Measurements from ENCODE around the gene SLC46A3.
"Not testable (repeated sequence)": the region's sequence is repeated elsewhere in the genome, so short reads cannot be mapped to it uniquely, and the experiment has no call there.

Gene SLC46A3

GRCh38 chr13:28734906-28735305, 16.1 kb upstream of the SLC46A3 start:
- no peak for DNase-seq (ENCODE audit: low read depth in 2 of 2)

GRCh38 chr13:28730762-28731161, 12.0 kb upstream of the SLC46A3 start:
- no peak for DNase-seq (ENCODE audit: low read depth in 2 of 2)

DNA sequence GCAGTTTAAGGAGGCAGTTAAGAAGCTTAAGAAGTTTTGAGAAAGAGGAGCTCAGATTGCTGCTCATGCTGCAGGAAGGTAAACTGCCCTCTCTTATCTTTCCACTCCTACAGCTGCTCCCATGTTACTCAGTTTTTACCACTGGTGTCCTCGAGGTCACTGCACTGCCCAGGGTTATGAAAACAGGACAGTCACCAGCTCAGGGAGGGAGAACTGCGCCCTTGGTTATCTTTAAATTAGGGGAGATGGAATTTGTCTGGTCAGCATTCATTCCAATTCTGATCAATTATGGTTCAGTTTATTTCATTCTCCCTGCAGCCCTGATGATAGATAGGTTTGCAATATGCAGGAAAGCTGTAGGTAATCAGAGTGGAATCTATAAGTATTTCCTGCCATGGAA, 10.8 kb upstream of the SLC46A3 start:
- DNase-seq (ENCODE audit: low read depth in 2 of 2) = no peak

GRCh38 chr13:28728642-28729041, 9.9 kb upstream of the SLC46A3 start:
- DNase-seq (ENCODE audit: low read depth in 2 of 2) = no peak

DNA sequence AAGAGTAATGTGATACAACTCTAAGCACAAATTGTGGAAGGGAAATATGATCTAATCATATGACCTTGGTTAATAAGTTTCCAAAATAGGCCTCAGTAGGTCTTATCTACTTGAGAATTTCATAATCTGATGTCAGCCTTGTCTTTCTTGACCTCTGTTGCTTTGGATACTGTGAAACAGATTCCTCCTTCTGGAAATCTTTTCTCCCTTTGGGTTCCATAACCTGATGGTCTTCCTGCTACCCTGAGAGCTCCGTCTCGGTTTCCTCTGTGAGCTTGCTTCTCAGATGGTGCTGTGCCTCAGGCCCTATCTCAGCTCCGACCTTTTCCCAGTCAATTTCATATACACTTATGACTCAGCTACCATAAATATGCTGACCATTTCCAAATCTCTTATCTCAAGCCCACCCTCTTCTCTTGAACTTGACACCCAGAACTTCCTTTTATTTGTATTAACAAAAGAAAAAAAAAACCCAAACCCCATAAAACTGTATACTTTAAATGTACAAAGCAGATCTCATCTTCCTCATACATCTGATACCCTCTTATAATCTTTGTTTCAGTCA, 6.4 kb upstream of the SLC46A3 start:
- no peak for DNase-seq (ENCODE audit: low read depth in 2 of 2)

DNA sequence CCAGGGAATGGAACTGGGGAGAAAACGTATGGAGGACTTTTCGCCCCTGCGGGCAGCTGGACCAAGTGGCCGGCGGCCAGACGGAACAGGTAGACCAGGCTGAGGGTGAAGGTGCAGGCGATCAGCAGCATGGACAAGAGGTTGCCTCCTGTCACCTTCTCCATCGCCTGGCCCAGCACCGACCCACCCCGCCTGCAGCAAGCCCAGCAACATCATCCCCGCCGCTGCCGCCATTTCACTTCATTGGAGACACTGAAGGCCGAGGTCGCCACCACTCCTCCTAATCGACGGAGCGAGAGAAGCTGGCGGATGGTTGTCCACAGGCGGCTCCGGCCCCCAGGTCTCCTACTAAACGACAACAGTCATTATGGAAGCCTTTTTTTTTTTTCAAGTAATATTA, 5.0 kb upstream of the SLC46A3 start:
- DNase-seq (ENCODE audit: low read depth in 2 of 2) = no peak

- no peak for DNase-seq (ENCODE audit: low read depth in 2 of 2)
Observed at GRCh38 chr13:28719227-28720055, 671 bp upstream of the SLC46A3 start.

GRCh38 chr13:28718196-28718542, 601 bp downstream of the SLC46A3 start:
- DNase-seq (ENCODE audit: low read depth in 2 of 2) = no peak

DNA sequence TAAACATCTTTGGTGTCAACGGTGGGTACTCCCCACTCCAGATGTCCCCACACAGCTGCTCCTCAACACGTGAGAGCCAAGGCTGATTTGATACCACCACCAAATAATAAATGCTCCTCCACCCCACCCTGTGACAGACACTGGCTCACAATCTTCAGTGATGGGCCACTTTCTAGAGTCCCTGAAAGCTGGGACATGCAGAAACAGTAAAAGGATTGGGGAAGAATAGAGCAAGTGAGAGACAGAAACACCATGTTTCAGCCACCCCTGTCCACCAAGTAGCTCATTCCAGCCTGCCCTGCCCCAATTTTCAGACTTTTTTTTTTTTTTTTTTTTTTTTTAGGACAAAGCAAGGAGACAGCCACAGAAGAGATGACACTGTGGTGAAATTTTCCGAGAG, 1.6 kb downstream of the SLC46A3 start:
- DNase-seq (ENCODE audit: low read depth in 2 of 2) = no peak

DNA sequence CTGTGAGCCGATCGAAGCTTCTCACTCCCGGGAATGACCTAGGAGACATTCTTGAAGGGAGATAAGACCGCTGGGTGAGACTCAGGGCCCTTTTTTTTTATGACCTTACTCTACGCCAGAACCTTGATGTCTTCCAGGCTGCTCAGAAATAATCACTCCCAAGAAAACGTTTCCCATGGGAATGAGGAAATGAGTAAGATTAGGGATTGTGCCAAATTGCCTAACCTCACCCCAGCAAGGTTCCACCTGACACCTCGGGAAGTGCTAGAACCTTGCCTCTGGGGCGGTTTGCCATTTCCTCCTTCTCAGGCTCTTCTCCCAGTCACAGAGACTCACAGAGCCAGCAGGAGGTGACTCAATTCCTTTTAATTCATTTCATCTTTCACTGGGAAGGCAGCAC, 2.3 kb downstream of the SLC46A3 start:
- no peak for DNase-seq (ENCODE audit: low read depth in 2 of 2)

- no peak for DNase-seq (ENCODE audit: low read depth in 2 of 2)
Observed at GRCh38 chr13:28714651-28715050, 4.1 kb downstream of the SLC46A3 start.

DNA sequence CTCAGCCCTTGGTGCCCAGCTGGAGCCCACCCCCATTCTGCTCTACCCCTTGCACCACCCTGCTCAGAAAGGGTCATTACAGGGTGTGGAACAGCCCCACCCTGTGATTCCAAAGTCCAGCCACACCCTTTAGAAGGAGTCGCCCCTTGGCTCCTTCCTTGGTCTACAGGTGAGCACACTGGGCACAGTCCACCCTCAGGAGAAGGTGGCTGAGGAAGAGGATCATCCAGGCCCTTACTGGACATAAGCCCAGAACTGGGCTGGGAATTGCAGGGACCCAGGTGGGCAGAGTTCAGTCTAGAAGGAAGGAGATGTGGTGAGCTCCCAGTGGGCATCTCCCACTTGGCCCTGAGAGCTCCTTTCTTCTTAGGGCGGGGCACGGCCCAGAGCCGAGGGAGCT, 8.6 kb downstream of the SLC46A3 start:
- DNase-seq (ENCODE audit: low read depth in 2 of 2) = no peak

DNA sequence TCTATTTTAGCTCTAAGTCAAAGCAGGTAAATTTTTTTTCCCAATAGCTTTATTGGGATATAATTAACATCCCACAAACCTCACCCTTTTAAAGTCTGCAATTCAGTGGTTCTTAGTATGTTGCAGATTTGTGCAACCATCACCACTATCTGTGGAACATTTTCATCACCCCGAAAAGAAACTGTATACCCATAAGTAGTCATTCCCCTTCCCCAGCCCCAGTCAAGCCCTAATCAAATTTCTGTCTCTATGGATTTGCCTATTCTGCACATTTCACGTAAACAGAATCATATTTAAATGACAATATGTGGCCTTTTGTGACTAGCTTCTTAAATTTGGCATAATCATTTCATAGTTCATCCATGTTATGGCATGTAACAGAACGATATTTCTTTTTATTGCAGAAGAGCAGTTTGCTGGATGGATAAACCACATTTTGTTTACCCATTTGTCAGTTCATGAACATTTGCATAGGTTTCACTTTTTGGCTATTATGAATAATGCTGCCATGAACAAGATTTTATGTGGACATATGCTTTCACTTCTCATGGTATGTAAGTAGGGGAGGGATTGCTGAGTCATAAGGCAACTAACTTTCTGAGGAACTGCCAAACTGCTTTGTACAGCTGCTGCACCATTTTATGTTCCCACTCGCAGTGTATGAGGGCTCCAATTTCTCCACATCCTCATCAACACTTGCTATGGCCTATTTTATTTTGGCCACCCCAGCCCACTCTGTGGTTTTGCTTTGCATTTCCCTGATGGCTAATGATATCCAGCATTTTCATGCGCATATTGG, 10.9 kb downstream of the SLC46A3 start:
- DNase-seq (ENCODE audit: low read depth in 2 of 2) = no peak

GRCh38 chr13:28705461-28706083, 13.2 kb downstream of the SLC46A3 start:
- DNase-seq (ENCODE audit: low read depth in 2 of 2) = no peak

- DNase-seq (ENCODE audit: low read depth in 2 of 2) = no peak
Observed at GRCh38 chr13:28704919-28705318, 13.9 kb downstream of the SLC46A3 start.

- no peak for DNase-seq (ENCODE audit: low read depth in 2 of 2)
Observed at GRCh38 chr13:28704282-28704681, 14.5 kb downstream of the SLC46A3 start.

- DNase-seq (ENCODE audit: low read depth in 2 of 2) = no peak
Observed at GRCh38 chr13:28699246-28699645, 19.5 kb downstream of the SLC46A3 start.

DNA sequence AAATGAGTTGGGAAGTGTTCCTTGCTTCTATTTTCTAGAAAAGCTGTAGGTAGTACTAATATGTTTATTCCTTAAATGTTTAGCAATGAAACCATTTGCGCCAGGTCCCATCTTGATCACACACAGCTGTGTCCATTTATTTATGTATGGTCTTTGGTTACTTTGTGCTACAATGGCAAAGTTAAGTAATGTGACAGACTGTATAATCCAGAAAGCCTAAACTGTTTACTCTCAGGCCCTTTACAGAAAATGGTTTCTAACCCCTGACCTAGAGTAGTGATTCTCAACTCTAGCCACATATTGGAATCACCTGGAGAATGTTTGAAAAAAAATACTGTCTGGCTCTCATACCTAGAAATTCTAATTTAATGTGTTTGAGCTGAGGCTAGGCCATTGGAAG, 21.3 kb downstream of the SLC46A3 start:
- no peak for DNase-seq (ENCODE audit: low read depth in 2 of 2)

GRCh38 chr13:28693605-28694491, 24.9 kb downstream of the SLC46A3 start:
- DNase-seq (ENCODE audit: low read depth in 2 of 2) = not testable (repeated sequence)

DNA sequence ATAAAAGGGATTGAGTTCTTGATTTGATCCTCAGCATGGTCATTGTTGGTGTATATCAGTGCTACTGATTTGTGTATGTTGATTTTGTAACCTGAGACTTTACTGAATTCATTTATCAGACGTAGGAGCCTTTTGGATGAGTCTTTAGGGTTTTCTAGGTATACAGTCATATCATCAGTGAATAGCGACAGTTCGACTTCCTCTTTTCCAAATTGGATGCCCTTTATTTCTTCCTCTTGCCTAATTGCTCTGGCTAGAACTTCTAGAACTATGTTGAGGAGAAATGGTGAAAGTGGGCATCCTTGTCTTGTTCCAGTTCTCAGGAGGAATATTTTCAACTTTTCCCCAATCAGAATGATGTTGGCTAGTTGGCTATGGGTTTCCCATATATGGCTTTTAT, 32.9 kb downstream of the SLC46A3 start:
- DNase-seq (ENCODE audit: low read depth in 2 of 2) = no peak

DNA sequence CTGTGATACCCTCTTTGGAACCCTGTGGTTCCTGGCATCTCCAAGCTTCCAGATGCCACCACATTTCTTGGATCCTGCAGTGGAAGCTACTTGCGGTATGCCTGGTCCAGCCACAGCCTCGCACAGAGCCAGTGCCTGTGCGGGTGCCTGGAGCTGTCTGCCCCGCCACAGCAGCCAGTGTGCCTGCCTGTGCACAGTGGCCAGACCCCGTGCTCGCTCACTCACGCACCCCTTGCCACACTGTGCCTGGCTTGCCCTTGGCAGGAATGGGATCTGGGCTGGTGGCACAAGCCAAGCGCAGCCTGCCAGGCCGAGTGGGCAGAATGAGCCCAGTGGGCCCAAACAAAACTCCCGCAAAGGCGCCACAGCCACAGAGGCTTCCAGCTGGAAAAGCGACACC, 33.7 kb downstream of the SLC46A3 start:
- DNase-seq (ENCODE audit: low read depth in 2 of 2) = no peak

Measured in stimulated activated CD8-positive, alpha-beta memory T cell treated with anti-CD3 and anti-CD28 coated beads, Interleukin-15, amount 100 ng/mL, for 4 hours (primary cell).